ENCODE measurements around the gene TSHR. TPM values are rescaled to one million over a fixed set of nuclear protein-coding genes. Genes with fewer than 3 reads are reported as not detected.

The TSHR gene
- total and polyA plus RNA-seq, 2 of the 13 experiments (the other 11 are each of a cell fraction or from before 2014, with no cell fraction given), result not detected

DNA sequence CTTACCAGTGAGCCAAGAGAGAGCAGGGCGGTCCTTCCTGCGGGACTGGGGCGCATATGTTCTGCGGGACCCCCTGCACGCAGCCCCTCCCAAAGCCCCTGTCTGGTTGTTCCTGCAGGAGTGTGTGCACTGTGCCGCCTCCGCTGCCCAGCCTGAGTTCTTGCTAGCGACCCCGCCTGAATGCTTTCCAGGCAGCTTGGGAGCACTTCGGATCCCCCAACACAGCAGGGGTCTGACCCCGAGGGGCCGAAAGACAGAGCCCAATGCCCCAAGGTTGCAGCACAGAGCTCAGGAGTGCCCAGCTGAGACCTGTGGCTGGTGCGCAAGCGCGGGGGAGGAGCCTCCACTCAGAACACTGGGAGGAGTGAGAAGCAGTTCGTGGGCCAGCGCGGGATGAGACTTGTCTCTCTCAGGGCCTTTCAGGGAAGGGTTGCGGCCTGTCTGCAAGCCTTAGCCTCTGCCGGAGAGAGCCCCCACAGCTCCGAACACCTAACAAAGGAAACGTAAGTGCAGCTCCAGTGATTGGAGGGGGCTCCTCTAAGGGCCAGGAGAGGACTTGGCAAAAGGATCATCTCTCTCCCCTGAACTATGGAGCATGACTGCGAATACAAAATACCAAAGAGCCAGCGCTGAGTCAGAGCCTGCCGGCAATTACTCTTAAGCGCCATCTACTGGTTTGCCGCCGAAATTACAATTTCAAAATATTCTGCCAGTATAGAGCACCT, 214.8 kb downstream of the TSHR start (continued):
- TF ChIP-seq SP2 (CRISPR knock-in tag; IDR thresholded peaks at IDR 0.05) (no peak), SALL1 (CRISPR knock-in tag; IDR thresholded peaks at IDR 0.05) (peak; percentile 80), ZNF605 (CRISPR knock-in tag; IDR thresholded peaks at IDR 0.05) (peak; percentile 70; the same call in 1 of the 2 replicates), MAZ (IDR thresholded peaks at IDR 0.05; ENCODE audit: borderline replicate concordance, low read depth, low read length) (0 out of 2 replicates have a peak, but pooled peaks have one; percentile 27), MAZ (CRISPR knock-in tag; IDR thresholded peaks at IDR 0.05; ENCODE audit: low read depth) (no peak), MYC (CRISPR knock-in tag; IDR thresholded peaks at IDR 0.05; ENCODE audit: borderline replicate concordance) (peak; percentile 48; the same call in 1 of the 2 replicates), ZSCAN21 (CRISPR knock-in tag; IDR thresholded peaks at IDR 0.05; ENCODE audit: borderline replicate concordance) (peak; percentile 78), ISL2 (CRISPR knock-in tag; IDR thresholded peaks at IDR 0.05) (peak; percentile 39), TOE1 (CRISPR knock-in tag; IDR thresholded peaks at IDR 0.05) (no peak), THAP11 (CRISPR knock-in tag; IDR thresholded peaks at IDR 0.05) (peak; percentile 23; the same call in 1 of the 2 replicates), POLR2G (IDR thresholded peaks at IDR 0.05; ENCODE audit: low read depth, low read length) (peak; percentile 97), HDAC1 (CRISPR knock-in tag; IDR thresholded peaks at IDR 0.05) (peak; percentile 13; the same call in 1 of the 2 replicates), ZNF616 (CRISPR knock-in tag; IDR thresholded peaks at IDR 0.05; ENCODE audit: low read depth) (0 out of 2 replicates have a peak, but pooled peaks have one; percentile 41), IKZF5 (CRISPR knock-in tag; IDR thresholded peaks at IDR 0.05) (peak; percentile 64), CBFB (CRISPR knock-in tag; IDR thresholded peaks at IDR 0.05) (peak; percentile 39; the same call in 1 of the 2 replicates), ZNF598 (CRISPR knock-in tag; IDR thresholded peaks at IDR 0.05; ENCODE audit: borderline replicate concordance) (0 out of 2 replicates have a peak, but pooled peaks have one; percentile 16)
- TF ChIP-seq, protein P1, sequence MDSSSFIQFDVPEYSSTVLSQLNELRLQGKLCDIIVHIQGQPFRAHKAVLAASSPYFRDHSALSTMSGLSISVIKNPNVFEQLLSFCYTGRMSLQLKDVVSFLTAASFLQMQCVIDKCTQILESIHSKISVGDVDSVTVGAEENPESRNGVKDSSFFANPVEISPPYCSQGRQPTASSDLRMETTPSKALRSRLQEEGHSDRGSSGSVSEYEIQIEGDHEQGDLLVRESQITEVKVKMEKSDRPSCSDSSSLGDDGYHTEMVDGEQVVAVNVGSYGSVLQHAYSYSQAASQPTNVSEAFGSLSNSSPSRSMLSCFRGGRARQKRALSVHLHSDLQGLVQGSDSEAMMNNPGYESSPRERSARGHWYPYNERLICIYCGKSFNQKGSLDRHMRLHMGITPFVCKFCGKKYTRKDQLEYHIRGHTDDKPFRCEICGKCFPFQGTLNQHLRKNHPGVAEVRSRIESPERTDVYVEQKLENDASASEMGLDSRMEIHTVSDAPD (CRISPR knock-in tag; IDR thresholded peaks at IDR 0.05), result peak; percentile 38; the same call in 1 of the 2 replicates
- TF ChIP-seq, protein P2, sequence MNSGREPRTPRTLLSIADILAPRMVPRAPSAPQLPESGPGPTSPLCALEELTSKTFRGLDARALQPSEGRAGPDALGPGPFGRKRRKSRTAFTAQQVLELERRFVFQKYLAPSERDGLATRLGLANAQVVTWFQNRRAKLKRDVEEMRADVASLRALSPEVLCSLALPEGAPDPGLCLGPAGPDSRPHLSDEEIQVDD (CRISPR knock-in tag; IDR thresholded peaks at IDR 0.05; ENCODE audit: borderline replicate concordance), result no peak
- TF ChIP-seq, protein P3, sequence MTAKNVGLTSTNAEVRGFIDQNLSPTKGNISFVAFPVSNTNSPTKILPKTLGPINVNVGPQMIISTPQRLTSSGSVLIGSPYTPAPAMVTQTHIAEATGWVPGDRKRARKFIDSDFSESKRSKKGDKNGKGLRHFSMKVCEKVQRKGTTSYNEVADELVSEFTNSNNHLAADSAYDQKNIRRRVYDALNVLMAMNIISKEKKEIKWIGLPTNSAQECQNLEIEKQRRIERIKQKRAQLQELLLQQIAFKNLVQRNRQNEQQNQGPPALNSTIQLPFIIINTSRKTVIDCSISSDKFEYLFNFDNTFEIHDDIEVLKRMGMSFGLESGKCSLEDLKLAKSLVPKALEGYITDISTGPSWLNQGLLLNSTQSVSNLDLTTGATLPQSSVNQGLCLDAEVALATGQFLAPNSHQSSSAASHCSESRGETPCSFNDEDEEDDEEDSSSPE (CRISPR knock-in tag; IDR thresholded peaks at IDR 0.05), result no peak

All from HepG2 (cell line).